ENCODE results near the gene PIGH.

- TF ChIP-seq TEAD4 (IDR thresholded peaks at IDR 0.05) (no peak), EGR1 (IDR thresholded peaks at IDR 0.05) (no peak), CEBPB (IDR thresholded peaks at IDR 0.05) (no peak), TAF1 (IDR thresholded peaks at IDR 0.05; ENCODE audit: low read depth) (no peak), REST (IDR thresholded peaks at IDR 0.05; ENCODE audit: low read depth) (no peak)
These were observed 25.9 kb downstream of the PIGH start for GRCh38 chr14:67574156-67574555.

Measured in Ishikawa (cell line).